Heart left ventricle (tissue), 13 donors: ENCODE results near the gene FAM236B.
"Not testable (repeated sequence)": the region's sequence is repeated elsewhere in the genome, so short reads cannot be mapped to it uniquely, and the experiment has no call there.

Experiments used
- CTCF ChIP-seq, 12 donors: fragments of 200-600 bp; sonication (generic) in 4 of 12; IDR thresholded peaks; one replicate each; pipeline versions ENCODE4 v1.5.0 to v1.8.0; 2018 to 2022; ENCODE audit warnings: antibody characterized with exemption in 12 of 12, mild to moderate bottlenecking in 5 of 12
- POLR2A ChIP-seq, 2 donors: fragments of 450-650 bp; IDR thresholded peaks; one replicate each; pipeline ENCODE4 v1.6.1; 2017; ENCODE audit warnings: antibody characterized with exemption in 2 of 2, mild to moderate bottlenecking in 2 of 2, moderate library complexity in 2 of 2
- donor health status: ischemic (EF 13 %, LVEDD 7.1; RV severe dilation, severe dysfunction).
- donor health status: DM: no; HTN: yes; CAD: no.
- donor health status: DM: no; HTN: no; CAD: no.
- donor health status: ischemic (EF 25% LVEDD 6.9; RV normal size, moderate dysfunction).
- donor health status: ischemic (EF 25% LVEDD 5.7; RV mildly dilated, moderate dysfunction).
- donor health status: ischemic (EF 35%, LVEDD 5.7; RV mildly dilated, moderate dysfunction).
- donor health status: nonischemic (EF 11% LVEDD 7.7; RV severe dilation, severe dysfunction).
- donor health status: DM: yes; HTN: yes; CAD: no.
- donor health status: PGD.
- donor health status: ischemic (EF 29% LVEDD 5.4; RV normal size, mild dysfunction).
- donor health status: nonischemic (EF 23%, LVEDD 6.1; RV moderate dilation, normal function).

GRCh38 chrX:72760454-72760853 lies 22.0 kb downstream of the FAM236B start:
- not testable (repeated sequence) for TF ChIP-seq POLR2A, CTCF (IDR thresholded peaks at IDR 0.05)
